ENCODE measurements around the gene CPSF7. TPM values are rescaled to one million over a fixed set of nuclear protein-coding genes. Genes with fewer than 3 reads are reported as not detected.
"Not testable (repeated sequence)": the region's sequence is repeated elsewhere in the genome, so short reads cannot be mapped to it uniquely, and the experiment has no call there.

CPSF7 gene
- total RNA-seq, 1 experiment from 2014 or later: 145 TPM

- no CpG with 5 or more reads among the region's 7 CpGs for WGBS (ENCODE audit: extremely low coverage, insufficient read length, low lambda C conversion rate)
- Histone ChIP-seq H3K23ac (ENCODE audit: insufficient read length, low read depth, low read length) (no peak overlapping the region), H3K27me3 (ENCODE audit: insufficient read depth, low read length) (no peaks in the 10 kb centered on the region), H2AK5ac (ENCODE audit: insufficient read length, low read length) (no peak overlapping the region), H2BK20ac (ENCODE audit: low read depth, low read length, poor library complexity, severe bottlenecking) (no peak overlapping the region), H2BK15ac (ENCODE audit: low read depth, low read length) (no peak overlapping the region), H4K5ac (ENCODE audit: insufficient read length, low read depth, low read length) (no peak overlapping the region), H3K79me1 (ENCODE audit: insufficient read depth, low read depth, low read length, poor library complexity, severe bottlenecking) (no peaks in the 10 kb centered on the region), H3K9me3 (ENCODE audit: control insufficient read depth, low read depth, low read length) (no peaks in the 10 kb centered on the region), H2BK120ac (ENCODE audit: low read depth, low read length, poor library complexity, severe bottlenecking) (no peak overlapping the region), H3K23me2 (ENCODE audit: insufficient read length, low read depth, low read length, poor library complexity, severe bottlenecking) (no peaks in the 10 kb centered on the region), H3K56ac (ENCODE audit: insufficient read length, low read depth, low read length) (no peak overlapping the region), H2BK5ac (ENCODE audit: insufficient read length, low read length) (no peak overlapping the region), H4K8ac (replicated peaks; ENCODE audit: insufficient read length, low read depth, low read length) (no peak overlapping the region), H3K9ac (ENCODE audit: extremely low read depth, insufficient read length, low read length) (no peak overlapping the region), H3K4ac (ENCODE audit: low read depth, low read length) (no peak overlapping the region), H3K79me2 (ENCODE audit: insufficient read depth, low read length) (no peaks in the 10 kb centered on the region), H4K20me1 (ENCODE audit: control insufficient read depth, insufficient read depth, insufficient read length) (no peaks in the 10 kb centered on the region), H2AFZ (ENCODE audit: low read length) (no peak overlapping the region), H3K14ac (ENCODE audit: insufficient read depth, low read length) (no peak overlapping the region), H2BK12ac (ENCODE audit: insufficient read length, low read depth, low read length) (no peak overlapping the region), H3T11ph (ENCODE audit: low read length) (no peak overlapping the region), H3K18ac (ENCODE audit: insufficient read length, low read depth, low read length) (no peak overlapping the region), H3K4me2 (ENCODE audit: insufficient read depth, insufficient read length, low read length) (no peak overlapping the region), H4K91ac (ENCODE audit: insufficient read length, low read depth, low read length) (no peak overlapping the region), H3K27ac (ENCODE audit: insufficient read length, low read depth, low read length) (no peak overlapping the region), H3K4me1 (ENCODE audit: insufficient read depth, low read length) (no peaks in the 10 kb centered on the region)
- Mint-ChIP-seq H3K36me3 (ENCODE audit: insufficient read depth in 1 of 3, low read depth in 3 of 3) (peaks cover 1 to 9% (median 9%) of the 10 kb centered on the region in 3 experiments; a peak in 3 of 7 replicates), H3K4me1 (peaks cover 4 to 5% of the 10 kb centered on the region in 2 experiments; a peak in 2 of 4 replicates), H3K27ac (peak overlapping the region in 1 of 3 experiments; percentile 31; a peak in 1 of 7 replicates), H3K27me3 (ENCODE audit: low read depth) (no peaks in the 10 kb centered on the region), H3K4me3 (no peak overlapping the region), H3K9me3 (no peaks in the 10 kb centered on the region)
- DNase-seq: no peak
- TF ChIP-seq CTCF (conservative IDR thresholded peaks at IDR 0.05): no peak
Measured at GRCh38 chr11:61468002-61468401, 38.2 kb upstream of the CPSF7 start.

GRCh38 chr11:61467602-61468001 lies 37.8 kb upstream of the CPSF7 start:
- not testable (repeated sequence) for H2BK5ac ChIP-seq (ENCODE audit: insufficient read length, low read length); H2BK15ac ChIP-seq (ENCODE audit: low read depth, low read length); H4K91ac ChIP-seq (ENCODE audit: insufficient read length, low read depth, low read length); H3K36me3 Mint-ChIP-seq (ENCODE audit: insufficient read depth in 1 of 3, low read depth in 3 of 3); H3K27me3 Mint-ChIP-seq (ENCODE audit: low read depth); H2AK5ac ChIP-seq (ENCODE audit: insufficient read length, low read length); H2BK12ac ChIP-seq (ENCODE audit: insufficient read length, low read depth, low read length); H3K4me1 Mint-ChIP-seq; DNase-seq; H3K9me3 ChIP-seq (ENCODE audit: control insufficient read depth, low read depth, low read length); H4K20me1 ChIP-seq (ENCODE audit: control insufficient read depth, insufficient read depth, insufficient read length); H3K23me2 ChIP-seq (ENCODE audit: insufficient read length, low read depth, low read length, poor library complexity, severe bottlenecking); H3K23ac ChIP-seq (ENCODE audit: insufficient read length, low read depth, low read length); H3K79me1 ChIP-seq (ENCODE audit: insufficient read depth, low read depth, low read length, poor library complexity, severe bottlenecking); H3K27ac ChIP-seq (ENCODE audit: insufficient read length, low read depth, low read length); H3K18ac ChIP-seq (ENCODE audit: insufficient read length, low read depth, low read length); H3K27me3 ChIP-seq (ENCODE audit: insufficient read depth, low read length); H3K56ac ChIP-seq (ENCODE audit: insufficient read length, low read depth, low read length); H3K9me3 Mint-ChIP-seq; H3K79me2 ChIP-seq (ENCODE audit: insufficient read depth, low read length); H3K4me3 Mint-ChIP-seq; H3K9ac ChIP-seq (ENCODE audit: extremely low read depth, insufficient read length, low read length); H3K4me1 ChIP-seq (ENCODE audit: insufficient read depth, low read length); H2BK20ac ChIP-seq (ENCODE audit: low read depth, low read length, poor library complexity, severe bottlenecking); H4K5ac ChIP-seq (ENCODE audit: insufficient read length, low read depth, low read length); H3K4me2 ChIP-seq (ENCODE audit: insufficient read depth, insufficient read length, low read length); H3K14ac ChIP-seq (ENCODE audit: insufficient read depth, low read length); H3T11ph ChIP-seq (ENCODE audit: low read length); H3K4ac ChIP-seq (ENCODE audit: low read depth, low read length); H4K8ac ChIP-seq (replicated peaks; ENCODE audit: insufficient read length, low read depth, low read length); H2BK120ac ChIP-seq (ENCODE audit: low read depth, low read length, poor library complexity, severe bottlenecking); H2AFZ ChIP-seq (ENCODE audit: low read length)
- peak overlapping the region in 1 of 3 experiments; percentile 31; a peak in 1 of 7 replicates for H3K27ac Mint-ChIP-seq
- WGBS (ENCODE audit: extremely low coverage, insufficient read length, low lambda C conversion rate): no CpG with 5 or more reads among the region's 6 CpGs
